GM21390 (cell line): Measurements from ENCODE around the gene ABHD2.

Experiments used
- ATAC-seq: cut with Tn5 transposase; IDR thresholded peaks from one replicate; pipeline ENCODE4 v1.9.1; 2021; ENCODE audit not compliant: unreplicated experiment

Gene ABHD2

GRCh38 chr15:89161666-89162065 lies 73.4 kb downstream of the ABHD2 start:
- no peak for ATAC-seq

GRCh38 chr15:89163271-89164055 lies 75.2 kb downstream of the ABHD2 start:
- ATAC-seq, result no peak

GRCh38 chr15:89164712-89165211 lies 76.5 kb downstream of the ABHD2 start:
- ATAC-seq, result no peak

- ATAC-seq, result no peak
Observed at GRCh38 chr15:89165677-89166076, 77.4 kb downstream of the ABHD2 start.

- ATAC-seq, result peak; percentile 88
Observed at GRCh38 chr15:89167267-89168176, 79.3 kb downstream of the ABHD2 start.

GRCh38 chr15:89168316-89168833 lies 80.1 kb downstream of the ABHD2 start:
- ATAC-seq, result no peak

- ATAC-seq, result no peak
Observed at GRCh38 chr15:89170364-89170763, 82.1 kb downstream of the ABHD2 start.

GRCh38 chr15:89171136-89172072 lies 83.1 kb downstream of the ABHD2 start:
- no peak for ATAC-seq

GRCh38 chr15:89172921-89173320 lies 84.7 kb downstream of the ABHD2 start:
- no peak for ATAC-seq

- no peak for ATAC-seq
Observed at GRCh38 chr15:89174476-89174875, 86.2 kb downstream of the ABHD2 start.

- no peak for ATAC-seq
Observed at GRCh38 chr15:89175617-89176191, 87.4 kb downstream of the ABHD2 start.

- ATAC-seq, result no peak
Observed at GRCh38 chr15:89177116-89177515, 88.9 kb downstream of the ABHD2 start.

- ATAC-seq, result no peak
Observed at GRCh38 chr15:89177633-89178306, 89.5 kb downstream of the ABHD2 start.

GRCh38 chr15:89178307-89178977 lies 90.2 kb downstream of the ABHD2 start:
- no peak for ATAC-seq

- no peak for ATAC-seq
Observed at GRCh38 chr15:89179966-89180875, 92.0 kb downstream of the ABHD2 start.

- ATAC-seq, result no peak
Observed at GRCh38 chr15:89184357-89184756, 96.1 kb downstream of the ABHD2 start.

GRCh38 chr15:89184886-89185526 lies 96.8 kb downstream of the ABHD2 start:
- ATAC-seq, result no peak
